ENCODE measurements around the gene CORIN.
"Not testable (repeated sequence)": the region's sequence is repeated elsewhere in the genome, so short reads cannot be mapped to it uniquely, and the experiment has no call there.

Gene CORIN

DNA sequence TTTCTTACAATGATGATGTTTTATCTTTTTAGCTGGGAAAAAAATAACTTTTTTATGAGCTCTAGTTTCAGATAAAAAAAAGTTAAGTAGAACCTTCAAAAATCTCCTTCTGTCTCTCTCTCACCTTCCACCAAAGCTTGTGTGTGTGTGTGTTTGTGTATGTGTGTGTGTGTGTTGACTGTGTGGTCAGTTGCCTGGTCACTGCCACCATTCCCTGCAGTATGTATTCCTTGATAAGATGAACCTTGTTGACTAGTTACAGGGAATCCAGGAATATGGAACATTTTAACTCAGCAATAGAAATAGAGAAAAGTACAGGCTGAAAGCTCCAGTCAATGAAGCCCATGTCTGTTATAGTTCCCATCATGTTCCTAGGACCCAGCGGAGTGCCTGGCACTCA is 143.5 kb downstream of the CORIN start:
- DNase-seq, result no peak

DNA sequence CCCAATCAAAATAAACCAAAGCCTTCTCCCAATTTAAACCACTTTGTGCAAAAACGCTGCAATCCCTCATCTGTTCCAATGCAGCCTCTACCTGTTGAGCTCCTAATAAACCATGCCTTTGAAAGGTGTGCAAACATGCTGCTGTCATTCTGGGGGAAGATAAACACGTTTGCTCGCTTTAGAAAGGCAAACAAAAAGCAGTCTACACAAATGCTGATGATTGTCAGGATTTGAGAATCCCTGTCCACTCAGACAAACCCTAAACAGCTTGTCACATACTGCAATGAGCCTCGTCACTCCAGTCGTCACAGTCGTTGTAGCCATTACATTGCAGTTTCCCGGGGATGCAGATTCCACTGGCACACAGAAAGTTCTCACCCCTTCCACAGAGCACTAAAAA is 145.2 kb downstream of the CORIN start:
- no peak for DNase-seq

DNA sequence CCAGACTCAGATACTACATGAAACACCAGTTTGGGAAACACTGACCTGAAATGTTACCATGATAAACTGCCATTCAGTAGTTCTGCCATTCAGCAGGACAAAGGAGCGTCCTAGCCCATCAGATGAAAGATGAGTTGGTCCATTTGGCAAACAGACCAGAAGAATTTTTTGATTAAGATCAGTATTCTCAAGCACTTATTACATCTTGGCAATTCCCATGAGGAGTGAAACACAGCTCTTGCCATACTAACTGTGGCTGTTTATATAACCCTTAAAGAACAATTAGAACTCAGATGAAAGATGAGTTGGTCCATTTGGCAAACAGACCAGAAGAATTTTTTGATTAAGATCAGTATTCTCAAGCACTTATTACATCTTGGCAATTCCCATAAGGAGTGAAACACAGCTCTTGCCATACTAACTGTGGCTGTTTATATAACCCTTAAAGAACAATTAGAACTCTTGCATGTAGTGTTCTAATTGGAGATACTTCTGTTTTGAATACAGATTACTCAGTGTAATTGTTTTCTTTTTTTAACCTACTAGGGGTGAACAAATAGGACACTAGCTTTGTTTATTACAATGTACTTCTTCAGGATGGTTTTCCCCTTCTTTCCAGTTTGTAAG is 146.0 kb downstream of the CORIN start:
- not testable (repeated sequence) for DNase-seq

DNA sequence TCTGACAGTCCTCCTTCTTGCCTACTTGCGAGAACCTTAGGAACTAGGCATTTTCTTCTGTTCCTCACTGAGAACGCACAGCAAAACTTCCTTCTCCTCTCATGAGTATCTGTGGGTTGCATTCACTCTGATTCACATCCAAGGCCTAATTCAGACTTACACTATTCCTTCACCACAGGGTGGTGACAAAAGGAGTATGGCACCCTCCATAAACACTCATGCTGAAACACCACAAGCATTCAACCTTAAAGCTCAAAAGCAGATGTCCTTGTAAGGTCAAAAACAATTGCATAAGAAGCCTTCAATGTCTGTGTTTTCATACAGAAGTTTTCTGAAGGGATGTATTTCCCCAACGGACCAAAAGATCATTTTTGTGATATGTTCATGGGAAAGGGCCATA is 147.3 kb downstream of the CORIN start:
- DNase-seq, result no peak

DNA sequence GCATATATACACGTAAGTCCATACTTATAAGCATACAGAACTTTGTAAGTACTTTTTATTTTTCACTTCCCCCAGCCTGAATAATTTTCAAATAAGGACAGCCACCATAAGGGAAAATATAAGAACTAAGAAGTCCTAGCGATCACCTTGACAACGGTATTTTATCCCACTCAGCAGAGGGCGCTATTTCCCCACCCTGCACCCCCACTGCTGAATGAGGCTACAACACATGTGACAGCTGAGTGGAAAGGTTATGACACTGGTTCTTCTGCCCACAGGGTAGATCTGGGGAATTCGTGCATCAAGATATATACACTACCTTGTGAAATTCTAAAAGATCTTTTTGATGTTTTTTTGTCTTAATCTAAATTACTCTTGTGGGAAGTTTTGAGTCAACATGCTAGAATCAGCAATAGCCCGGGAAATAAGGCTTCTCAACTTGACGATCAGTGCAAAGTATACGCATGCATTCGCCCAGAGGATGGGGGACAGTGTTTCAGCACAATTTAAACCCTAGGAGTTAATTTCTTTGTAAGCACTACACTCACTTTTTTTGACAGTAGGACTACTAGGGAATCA is 151.5 kb downstream of the CORIN start:
- DNase-seq, result peak in 3 of 56 donors; percentile 1

DNA sequence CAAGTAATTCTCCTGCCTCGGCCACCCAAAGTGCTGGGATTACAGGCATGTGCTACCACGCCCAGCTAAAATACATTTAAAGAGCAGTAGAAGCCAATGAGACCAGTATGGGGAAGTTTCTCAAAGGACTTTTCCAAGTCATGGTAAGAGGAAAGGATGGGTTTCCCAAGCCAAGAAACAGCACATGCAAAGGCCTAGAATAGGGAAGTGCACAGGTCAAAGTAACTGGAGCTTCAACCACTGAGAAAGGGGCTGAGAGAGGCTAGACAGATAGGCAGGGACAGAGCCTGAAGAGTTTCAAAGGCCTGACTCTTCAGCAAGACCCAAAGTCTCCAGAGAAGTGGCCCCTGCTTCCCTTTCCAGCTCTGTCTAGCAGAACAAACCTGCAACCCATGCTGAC is 162.1 kb downstream of the CORIN start:
- no peak for DNase-seq

DNA sequence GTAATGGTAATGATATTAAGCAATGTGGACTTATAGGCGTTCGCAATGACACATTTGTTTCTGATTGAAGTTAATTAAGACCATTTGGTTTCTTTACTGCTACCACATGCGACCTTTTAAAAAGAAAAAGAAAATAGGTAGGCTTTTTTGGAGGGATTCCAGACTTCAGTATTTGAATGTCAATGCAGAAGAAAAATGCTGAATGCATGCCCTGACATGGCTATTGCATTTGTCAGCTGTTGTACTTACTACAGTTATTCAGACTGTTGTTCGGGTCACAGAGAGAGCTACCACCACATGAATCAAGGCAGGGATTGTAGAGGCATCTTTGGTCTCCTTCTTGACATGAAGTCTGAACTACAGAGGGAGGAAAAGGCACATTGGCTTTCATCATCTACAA is 163.7 kb downstream of the CORIN start:
- no peak for DNase-seq

- DNase-seq, result no peak
These were observed 165.2 kb downstream of the CORIN start for GRCh38 chr4:47672696-47673095.

GRCh38 chr4:47669946-47670345 is 167.9 kb downstream of the CORIN start:
- DNase-seq, result no peak

- DNase-seq, result peak in 5 of 56 donors; percentile 0 to 36 (median 4)
These were observed 169.0 kb downstream of the CORIN start for GRCh38 chr4:47668810-47669408.

- DNase-seq, result no peak
These were observed 169.6 kb downstream of the CORIN start for GRCh38 chr4:47668256-47668655.

GRCh38 chr4:47667552-47667951 is 170.3 kb downstream of the CORIN start:
- DNase-seq, result no peak

- DNase-seq, result peak in 4 of 56 donors; percentile 2 to 24 (median 6)
These were observed 173.6 kb downstream of the CORIN start for GRCh38 chr4:47664051-47664826.

DNA sequence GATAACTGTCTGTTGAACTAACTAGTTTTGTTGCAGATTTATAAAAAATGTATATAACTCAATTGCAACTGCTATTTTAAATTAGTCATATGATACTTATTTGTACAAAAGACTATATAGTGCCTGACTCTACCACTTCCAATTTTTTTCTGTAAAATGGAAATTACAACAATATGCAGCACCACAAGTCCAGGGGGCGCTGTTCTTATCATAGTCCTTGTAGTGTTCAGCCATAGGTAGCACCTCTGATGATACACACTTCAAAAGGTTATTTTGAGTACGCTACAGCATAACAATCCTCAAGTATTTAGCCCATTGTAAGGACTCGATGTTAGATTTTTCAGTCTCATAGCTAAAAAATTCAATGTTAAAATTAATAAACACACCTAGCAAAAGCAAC is 174.9 kb downstream of the CORIN start:
- no peak for DNase-seq

DNA sequence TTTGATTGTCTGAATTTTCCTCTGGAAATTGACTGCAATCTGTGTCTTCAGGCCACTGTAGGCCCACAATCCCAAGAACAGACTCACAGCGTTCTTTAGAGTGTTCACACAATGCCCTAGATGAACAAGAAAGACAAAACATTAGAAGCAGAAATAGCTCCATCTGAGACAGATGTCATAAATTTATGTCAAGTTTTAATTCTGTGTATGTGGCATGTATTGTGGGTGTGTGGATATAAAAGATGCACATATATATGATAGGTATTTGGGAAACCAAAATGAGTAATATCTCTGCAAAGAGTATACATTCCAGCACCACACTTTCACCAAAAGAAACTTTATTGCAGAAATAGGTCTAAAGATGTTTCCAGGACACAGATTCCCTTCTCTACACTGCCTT is 176.1 kb downstream of the CORIN start:
- no peak for DNase-seq

DNA sequence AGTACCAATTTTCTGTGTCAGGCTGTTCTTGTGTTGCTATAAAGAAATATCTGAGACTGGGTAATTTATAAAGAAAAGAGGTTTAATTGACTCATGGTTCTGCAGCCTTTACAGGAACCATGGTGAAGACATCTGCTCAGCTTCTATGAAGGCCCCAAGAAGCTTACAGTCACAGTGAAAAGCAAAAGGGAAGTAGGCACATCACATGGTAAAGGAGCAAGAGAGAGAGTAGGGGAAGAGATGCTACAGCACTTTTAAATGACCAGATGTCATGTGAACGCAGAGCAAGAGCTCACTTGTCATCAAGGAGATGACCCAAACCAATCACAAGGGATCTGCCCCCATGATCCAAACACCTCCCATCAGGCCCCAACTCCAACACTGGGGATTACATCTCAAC is 178.5 kb downstream of the CORIN start:
- no peak for DNase-seq

DNA sequence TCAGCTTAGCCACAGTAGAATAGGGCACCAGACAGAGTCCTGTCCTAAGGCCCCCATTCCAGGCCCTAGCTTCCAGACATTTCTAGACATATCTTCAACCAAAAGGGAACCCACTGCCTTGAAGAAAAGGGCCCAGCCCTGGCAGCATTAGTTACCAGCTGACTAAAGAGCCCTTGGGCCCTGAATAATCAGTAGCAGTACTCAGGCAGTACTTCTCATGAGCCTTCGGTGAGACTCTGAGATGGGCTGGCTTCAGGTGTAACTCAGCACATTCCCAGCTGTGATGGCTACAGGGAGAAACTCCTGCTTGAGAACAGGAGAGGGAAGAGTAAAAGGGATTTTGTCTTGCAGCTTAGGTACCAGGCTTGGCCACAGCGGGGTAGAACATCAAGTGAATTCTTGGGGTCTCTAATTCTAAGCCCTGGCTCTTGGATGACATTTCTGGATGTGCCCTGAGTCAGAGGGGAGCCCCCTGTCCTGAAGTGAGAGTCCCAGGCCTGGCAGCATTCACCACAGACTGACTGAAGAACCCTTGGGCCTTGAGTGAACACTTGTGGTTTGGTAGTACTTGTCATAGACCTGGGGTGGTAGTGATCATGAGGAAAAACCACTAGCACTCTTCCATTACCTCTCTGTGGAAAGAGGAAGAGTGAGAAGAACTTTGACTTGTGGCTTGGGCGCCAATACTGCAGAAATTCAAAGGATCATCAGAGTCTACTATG is 182.7 kb downstream of the CORIN start:
- DNase-seq, result no peak

GRCh38 chr4:47652092-47652491 is 185.8 kb downstream of the CORIN start:
- DNase-seq, result no peak

- DNase-seq, result no peak
These were observed 186.6 kb downstream of the CORIN start for GRCh38 chr4:47651231-47651630.

GRCh38 chr4:47650584-47651130 is 187.2 kb downstream of the CORIN start:
- DNase-seq, result no peak

DNA sequence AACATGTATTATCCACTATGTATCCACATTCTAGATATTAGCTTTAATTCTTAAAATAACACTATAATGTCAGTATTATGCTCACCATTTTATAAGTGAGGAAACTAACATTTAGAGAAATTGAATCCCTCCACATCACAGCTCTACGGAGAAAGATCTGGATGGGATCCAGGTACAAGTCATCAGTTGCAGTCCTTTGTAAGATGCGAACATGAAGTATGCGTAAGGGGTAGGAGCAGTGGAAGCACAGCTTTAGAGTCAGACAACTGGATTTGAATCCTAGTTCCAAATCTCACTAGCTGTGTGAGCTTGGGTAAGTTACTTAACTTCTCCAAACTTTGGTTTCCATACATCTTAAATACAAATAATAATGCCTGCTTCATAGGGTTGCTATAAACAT is 190.3 kb downstream of the CORIN start:
- no peak for DNase-seq
